Nephron progenitor cell (in vitro differentiated cells): ENCODE results near the gene ILF3.
"Not testable (repeated sequence)": the region's sequence is repeated elsewhere in the genome, so short reads cannot be mapped to it uniquely, and the experiment has no call there.

Experiments used
- DNase-seq: peaks from one replicate; pipeline ENCODE4 v3.0.0; 2021
- H3K27ac Mint-ChIP-seq: 2 replicates; pipeline ENCODE4 v1.8.0; 2021; ENCODE audit warnings: mild to moderate bottlenecking, moderate library complexity, mixed read lengths
- H3K27me3 Mint-ChIP-seq: 2 replicates; pipeline ENCODE4 v1.8.0; 2021; ENCODE audit warnings: mild to moderate bottlenecking, low read depth, mixed read lengths; ENCODE audit not compliant: poor library complexity
- H3K36me3 Mint-ChIP-seq: 2 replicates; pipeline ENCODE4 v1.8.0; 2021; ENCODE audit warnings: low read depth, mixed read lengths
- H3K4me1 Mint-ChIP-seq: 2 replicates; pipeline ENCODE4 v1.8.0; 2021; ENCODE audit warnings: mixed read lengths
- H3K4me3 Mint-ChIP-seq: 2 replicates; pipeline ENCODE4 v1.8.0; 2021; ENCODE audit warnings: mild to moderate bottlenecking, moderate library complexity, mixed read lengths
- H3K9me3 Mint-ChIP-seq: 2 replicates; pipeline ENCODE4 v1.8.0; 2021; ENCODE audit warnings: mild to moderate bottlenecking, moderate library complexity, mixed read lengths
- TF ChIP-seq, protein P1 (sequence below): fragments of 200-600 bp; sonication (generic); IDR thresholded peaks from 2 replicates; pipeline ENCODE4 v1.5.0; 2021; ENCODE audit warnings: antibody characterized with exemption

ILF3 gene

GRCh38 chr19:10670182-10670581 lies 16.0 kb downstream of the ILF3 start:
- Mint-ChIP-seq H3K27me3 (peaks cover 3% of the 10 kb centered on the region), H3K36me3 (peaks cover 73% of the 10 kb centered on the region), H3K4me3 (no peak overlapping the region), H3K9me3 (no peaks in the 10 kb centered on the region), H3K27ac (no peak overlapping the region), H3K4me1 (peaks cover 11% of the 10 kb centered on the region)
- no peak for DNase-seq
- TF ChIP-seq, protein P1, sequence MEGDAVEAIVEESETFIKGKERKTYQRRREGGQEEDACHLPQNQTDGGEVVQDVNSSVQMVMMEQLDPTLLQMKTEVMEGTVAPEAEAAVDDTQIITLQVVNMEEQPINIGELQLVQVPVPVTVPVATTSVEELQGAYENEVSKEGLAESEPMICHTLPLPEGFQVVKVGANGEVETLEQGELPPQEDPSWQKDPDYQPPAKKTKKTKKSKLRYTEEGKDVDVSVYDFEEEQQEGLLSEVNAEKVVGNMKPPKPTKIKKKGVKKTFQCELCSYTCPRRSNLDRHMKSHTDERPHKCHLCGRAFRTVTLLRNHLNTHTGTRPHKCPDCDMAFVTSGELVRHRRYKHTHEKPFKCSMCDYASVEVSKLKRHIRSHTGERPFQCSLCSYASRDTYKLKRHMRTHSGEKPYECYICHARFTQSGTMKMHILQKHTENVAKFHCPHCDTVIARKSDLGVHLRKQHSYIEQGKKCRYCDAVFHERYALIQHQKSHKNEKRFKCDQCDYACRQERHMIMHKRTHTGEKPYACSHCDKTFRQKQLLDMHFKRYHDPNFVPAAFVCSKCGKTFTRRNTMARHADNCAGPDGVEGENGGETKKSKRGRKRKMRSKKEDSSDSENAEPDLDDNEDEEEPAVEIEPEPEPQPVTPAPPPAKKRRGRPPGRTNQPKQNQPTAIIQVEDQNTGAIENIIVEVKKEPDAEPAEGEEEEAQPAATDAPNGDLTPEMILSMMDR, result no peak

GRCh38 chr19:10670876-10671804 lies 17.0 kb downstream of the ILF3 start:
- H3K27me3 Mint-ChIP-seq, result peaks cover 3% of the 10 kb centered on the region
- peaks cover 11% of the 10 kb centered on the region for H3K4me1 Mint-ChIP-seq
- H3K27ac Mint-ChIP-seq, result no peak overlapping the region
- H3K9me3 Mint-ChIP-seq, result no peaks in the 10 kb centered on the region
- H3K4me3 Mint-ChIP-seq, result no peak overlapping the region
- no peak for DNase-seq
- peaks cover 78% of the 10 kb centered on the region for H3K36me3 Mint-ChIP-seq
- TF ChIP-seq, protein P1, result no peak

GRCh38 chr19:10671922-10672321 lies 17.8 kb downstream of the ILF3 start:
- H3K36me3 Mint-ChIP-seq, result peaks cover 73% of the 10 kb centered on the region
- not testable (repeated sequence) for H3K27me3 Mint-ChIP-seq, H3K4me3 Mint-ChIP-seq, H3K27ac Mint-ChIP-seq, DNase-seq, H3K9me3 Mint-ChIP-seq
- peaks cover 11% of the 10 kb centered on the region for H3K4me1 Mint-ChIP-seq

DNA sequence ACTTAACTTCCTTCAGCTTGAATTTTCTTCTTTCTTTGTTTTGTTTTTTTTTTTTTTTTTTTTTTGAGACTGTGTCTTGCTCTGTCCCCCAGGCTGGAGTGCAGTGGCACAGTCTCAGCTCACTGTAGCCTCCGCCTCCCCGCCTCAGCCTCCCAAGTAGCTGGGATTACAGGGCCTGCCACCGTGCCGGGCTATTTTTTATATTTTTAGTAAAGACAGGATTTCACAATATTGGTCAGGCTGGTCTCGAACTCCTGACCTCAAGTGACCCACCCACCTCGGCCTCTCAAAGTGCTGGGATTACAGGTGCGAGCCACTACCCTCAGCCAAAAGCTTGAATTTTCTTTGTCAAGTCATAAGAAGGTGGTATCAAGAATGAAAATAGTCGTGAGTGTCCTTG lies 21.1 kb downstream of the ILF3 start:
- H3K27ac Mint-ChIP-seq, H3K27me3 Mint-ChIP-seq, DNase-seq, H3K4me1 Mint-ChIP-seq, H3K4me3 Mint-ChIP-seq, H3K9me3 Mint-ChIP-seq: not testable (repeated sequence)
- H3K36me3 Mint-ChIP-seq, result peaks cover 79% of the 10 kb centered on the region

DNA sequence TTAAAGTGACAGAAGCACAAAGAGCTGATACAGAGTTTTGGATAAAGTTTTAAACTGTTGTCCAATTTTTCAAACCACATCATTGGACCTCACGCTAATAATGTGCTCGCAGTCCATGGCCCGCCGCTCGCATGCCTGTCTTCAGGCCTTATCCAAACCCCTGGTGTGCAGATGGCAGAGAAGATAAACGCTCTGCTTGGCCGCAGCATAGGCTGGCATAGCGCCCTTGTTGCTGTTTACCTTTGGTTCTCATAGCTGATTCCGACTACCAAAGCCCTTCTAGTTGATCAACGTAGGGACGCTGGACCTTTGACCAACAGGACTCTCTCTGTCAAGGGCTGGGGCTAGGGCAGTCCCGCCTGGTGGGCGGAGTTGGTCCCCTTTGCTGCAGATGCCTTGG lies 23.6 kb downstream of the ILF3 start:
- no peaks in the 10 kb centered on the region for H3K4me1 Mint-ChIP-seq
- H3K27ac Mint-ChIP-seq, result no peak overlapping the region
- H3K36me3 Mint-ChIP-seq, result peaks cover 81% of the 10 kb centered on the region
- H3K27me3 Mint-ChIP-seq, result no peaks in the 10 kb centered on the region
- DNase-seq, result no peak
- no peak overlapping the region for H3K4me3 Mint-ChIP-seq
- H3K9me3 Mint-ChIP-seq, result no peaks in the 10 kb centered on the region
- TF ChIP-seq, protein P1, result no peak

DNA sequence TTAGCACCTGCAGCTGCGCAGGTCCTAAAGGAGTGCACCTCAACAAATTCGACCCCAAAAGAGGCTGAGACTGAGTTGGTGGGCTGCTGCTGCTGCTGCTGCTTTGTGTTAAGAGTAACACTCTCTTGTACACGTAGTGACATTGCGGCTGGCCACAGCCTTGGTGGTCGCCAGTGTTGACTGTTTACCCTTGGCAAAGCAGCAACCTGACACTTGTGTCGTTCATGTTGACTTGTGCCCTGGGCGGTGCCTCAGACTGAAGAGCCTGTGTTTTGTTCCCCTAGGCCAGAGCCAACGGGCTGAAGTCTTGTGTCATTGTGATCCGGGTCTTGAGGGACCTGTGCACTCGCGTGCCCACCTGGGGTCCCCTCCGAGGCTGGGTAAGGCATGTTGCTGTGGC lies 24.7 kb downstream of the ILF3 start:
- H3K4me1 Mint-ChIP-seq, result no peaks in the 10 kb centered on the region
- H3K36me3 Mint-ChIP-seq, result peaks cover 80% of the 10 kb centered on the region
- H3K9me3 Mint-ChIP-seq, result no peaks in the 10 kb centered on the region
- DNase-seq, result no peak
- TF ChIP-seq, protein P1, result no peak
- no peak overlapping the region for H3K27ac Mint-ChIP-seq
- H3K27me3 Mint-ChIP-seq, result no peaks in the 10 kb centered on the region
- H3K4me3 Mint-ChIP-seq, result no peak overlapping the region

DNA sequence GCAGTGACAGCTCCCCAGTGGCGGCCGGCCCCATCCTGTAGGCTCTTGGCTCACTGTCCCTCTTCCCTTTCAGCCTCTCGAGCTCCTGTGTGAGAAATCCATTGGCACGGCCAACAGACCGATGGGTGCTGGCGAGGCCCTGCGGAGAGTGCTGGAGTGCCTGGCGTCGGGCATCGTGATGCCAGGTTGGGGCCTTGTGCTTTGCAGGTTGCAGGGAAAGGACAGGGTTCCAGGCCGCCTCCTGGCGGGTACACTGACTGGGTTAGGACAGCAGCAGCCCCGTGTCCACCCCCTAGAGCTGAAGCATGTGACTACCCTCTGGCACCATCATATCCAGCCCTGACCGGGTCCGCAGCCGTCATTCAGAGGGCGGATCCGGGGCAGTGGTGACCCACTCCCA lies 25.6 kb downstream of the ILF3 start:
- TF ChIP-seq, protein P1, result no peak
- Mint-ChIP-seq H3K27ac (no peak overlapping the region), H3K36me3 (peaks cover 78% of the 10 kb centered on the region), H3K4me1 (no peaks in the 10 kb centered on the region), H3K4me3 (no peak overlapping the region), H3K27me3 (no peaks in the 10 kb centered on the region), H3K9me3 (no peaks in the 10 kb centered on the region)
- DNase-seq, result no peak
